WTC11 (cell line): ENCODE measurements around the gene RNASE4. TPM values are rescaled to one million over a fixed set of nuclear protein-coding genes. Genes with fewer than 3 reads are reported as not detected.

Experiments
- ATAC-seq: fragments of 200-7000 bp; cut with Tn5 transposase; 2 replicates; pipeline ENCODE4 v1.10.0; 2021; ENCODE audit warnings: mild to moderate bottlenecking, moderate library complexity
- CTCF ChIA-PET: fragments of 300-600 bp; sonication (Branson Sonifier 250); formaldehyde crosslinking; loops from one replicate; lab custom pipeline; 2021; ENCODE audit warnings: antibody characterized with exemption; lab: Charles Lee
- POLR2A ChIA-PET: fragments of 350-600 bp; sonication (Branson Sonifier 250); formaldehyde crosslinking; loops from one replicate; lab custom pipeline; 2021; ENCODE audit warnings: antibody characterized with exemption; lab: Charles Lee
- DNase-seq: peaks from one replicate; pipeline ENCODE4 v3.0.0; 2021; ENCODE audit warnings: low spot score
- H3K27ac Mint-ChIP-seq: 2 replicates; pipeline ENCODE4 v1.8.0; 2021; ENCODE audit warnings: mixed read lengths
- H3K27me3 Mint-ChIP-seq: 2 replicates; pipeline ENCODE4 v1.8.0; 2021; ENCODE audit warnings: low read depth, mild to moderate bottlenecking, moderate library complexity, mixed read lengths
- H3K36me3 Mint-ChIP-seq: 2 replicates; pipeline ENCODE4 v1.8.0; 2021; ENCODE audit warnings: mixed read lengths
- H3K4me1 Mint-ChIP-seq: 2 replicates; pipeline ENCODE4 v1.8.0; 2022; ENCODE audit warnings: mixed read lengths
- H3K4me3 Mint-ChIP-seq: 2 replicates; pipeline ENCODE4 v1.8.0; 2021; ENCODE audit warnings: mild to moderate bottlenecking, moderate library complexity, mixed read lengths
- H3K9me3 Mint-ChIP-seq: 2 replicates; pipeline ENCODE4 v1.8.0; 2021; ENCODE audit warnings: mixed read lengths
- FOXJ3 ChIP-seq: sonication (generic); formaldehyde crosslinking; IDR thresholded peaks from 2 replicates; pipeline ENCODE4 v1.9.0; 2021; ENCODE audit warnings: missing genetic modification reagents, mild to moderate bottlenecking, borderline replicate concordance
- GTF2I ChIP-seq: fragments of 250-450 bp; sonication (Bioruptor Pico); conservative IDR thresholded peaks from 2 replicates; pipeline ENCODE4 v1.4.0; 2021; ENCODE audit warnings: mild to moderate bottlenecking
- IRF2 ChIP-seq: sonication (generic); formaldehyde crosslinking; IDR thresholded peaks from 2 replicates; pipeline ENCODE4 v1.8.0; 2022; ENCODE audit warnings: low read depth, missing genetic modification reagents, borderline replicate concordance
- NR1H2 ChIP-seq: sonication (generic); formaldehyde crosslinking; IDR thresholded peaks from 2 replicates; pipeline ENCODE4 v1.9.0; 2021; ENCODE audit warnings: mild to moderate bottlenecking, moderate library complexity, missing genetic modification reagents
- NR3C1 ChIP-seq: sonication (generic); formaldehyde crosslinking; conservative IDR thresholded peaks from 2 replicates; pipeline ENCODE4 v1.8.1; 2023; ENCODE audit warnings: low read depth, mild to moderate bottlenecking, missing genetic modification reagents
- SP1 ChIP-seq: sonication (generic); formaldehyde crosslinking; conservative IDR thresholded peaks from 2 replicates; pipeline ENCODE4 v1.8.1; 2022; ENCODE audit warnings: missing genetic modification reagents
- ZNF219 ChIP-seq: sonication (generic); formaldehyde crosslinking; IDR thresholded peaks from 2 replicates; pipeline ENCODE4 v1.8.0; 2023; ENCODE audit warnings: missing genetic modification reagents, mild to moderate bottlenecking, borderline replicate concordance
- total RNA-seq: library from RNA; stranded (reverse); gene quantifications from 3 replicates; pipeline ENCODE4 v1.2.3, GENCODE V29; 2021
- TF ChIP-seq, protein P1 (sequence below): sonication (generic); formaldehyde crosslinking; IDR thresholded peaks from 2 replicates; pipeline ENCODE4 v1.8.1; 2023; ENCODE audit warnings: mild to moderate bottlenecking, missing genetic modification reagents, moderate library complexity
- TF ChIP-seq, protein P2 (sequence below): sonication (generic); formaldehyde crosslinking; IDR thresholded peaks from 2 replicates; pipeline ENCODE4 v1.8.0; 2022; ENCODE audit warnings: mild to moderate bottlenecking, missing genetic modification reagents
- TF ChIP-seq, protein P3 (sequence below): sonication (generic); formaldehyde crosslinking; IDR thresholded peaks from 2 replicates; pipeline ENCODE4 v1.8.1; 2023; ENCODE audit warnings: mild to moderate bottlenecking, missing genetic modification reagents
- TF ChIP-seq, protein P4 (sequence below): sonication (generic); formaldehyde crosslinking; IDR thresholded peaks from 2 replicates; pipeline ENCODE4 v1.8.0; 2023; ENCODE audit warnings: missing genetic modification reagents
- TF ChIP-seq, protein P5 (sequence below): sonication (generic); formaldehyde crosslinking; IDR thresholded peaks from 2 replicates; pipeline ENCODE4 v1.8.0; 2022; ENCODE audit warnings: mild to moderate bottlenecking, missing genetic modification reagents
- TF ChIP-seq, protein P6 (sequence below): sonication (generic); formaldehyde crosslinking; conservative IDR thresholded peaks from 2 replicates; pipeline ENCODE4 v1.8.1; 2023; ENCODE audit warnings: mild to moderate bottlenecking, low read depth, missing genetic modification reagents, moderate library complexity
- TF ChIP-seq, protein P7 (sequence below): sonication (generic); formaldehyde crosslinking; IDR thresholded peaks from 2 replicates; pipeline ENCODE4 v1.8.0; 2022; ENCODE audit warnings: mild to moderate bottlenecking, missing genetic modification reagents
- TF ChIP-seq, protein P8 (sequence below): sonication (generic); formaldehyde crosslinking; IDR thresholded peaks from 2 replicates; pipeline ENCODE4 v1.8.1; 2023; ENCODE audit warnings: mild to moderate bottlenecking, missing genetic modification reagents, moderate library complexity

RNASE4 gene
- total RNA-seq, 1 experiment from 2014 or later, result 2.8 TPM

DNA sequence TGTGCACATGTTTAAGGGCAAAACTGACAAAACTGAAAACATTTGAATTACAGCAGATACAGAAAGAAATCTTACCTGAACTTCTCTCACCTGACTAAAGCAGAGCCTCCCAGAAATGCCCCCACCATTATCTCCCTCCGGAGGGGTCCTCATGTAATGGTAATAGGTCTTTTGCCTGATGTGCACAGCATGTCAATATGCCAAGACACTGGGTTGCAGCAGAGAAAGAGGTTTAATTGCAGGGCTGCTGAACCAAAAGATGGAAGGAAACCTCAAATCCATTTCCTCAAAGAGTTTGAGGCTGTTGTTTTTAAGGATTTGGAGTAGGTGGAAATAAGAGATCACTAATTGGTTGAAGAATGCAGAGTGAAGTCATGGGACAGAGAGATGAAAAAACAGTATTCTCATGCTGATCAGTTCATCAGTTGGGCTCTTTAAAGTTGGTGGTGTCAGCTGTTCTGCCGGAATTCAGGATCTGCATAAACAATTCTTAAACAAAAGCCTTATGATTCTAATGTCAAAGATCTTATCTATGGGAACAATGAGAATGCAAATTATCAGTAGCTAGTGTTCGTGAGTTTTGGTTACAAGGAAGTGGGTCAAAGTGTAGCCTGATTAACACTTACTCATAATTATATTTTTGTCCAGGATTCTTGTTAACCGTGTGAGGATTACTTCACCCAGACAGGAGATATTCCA lies 22.4 kb downstream of the RNASE4 start:
- peaks cover 5% of the 10 kb centered on the region; the same call in 1 of the 2 replicates for H3K4me1 Mint-ChIP-seq
- no peaks in the 10 kb centered on the region; the same call in 1 of the 2 replicates for H3K36me3 Mint-ChIP-seq
- CTCF ChIA-PET, result interaction anchor here (1.1 to 2.1 kb wide), 6 partner anchors 51 to 264 kb away, joined by 3 to 9 read pairs (median 5); no protein-coding TSS in a partner anchor
- H3K4me3 Mint-ChIP-seq, result no peak overlapping the region
- H3K27ac Mint-ChIP-seq, result no peak overlapping the region; the same call in 1 of the 2 replicates
- TF ChIP-seq, protein P1, sequence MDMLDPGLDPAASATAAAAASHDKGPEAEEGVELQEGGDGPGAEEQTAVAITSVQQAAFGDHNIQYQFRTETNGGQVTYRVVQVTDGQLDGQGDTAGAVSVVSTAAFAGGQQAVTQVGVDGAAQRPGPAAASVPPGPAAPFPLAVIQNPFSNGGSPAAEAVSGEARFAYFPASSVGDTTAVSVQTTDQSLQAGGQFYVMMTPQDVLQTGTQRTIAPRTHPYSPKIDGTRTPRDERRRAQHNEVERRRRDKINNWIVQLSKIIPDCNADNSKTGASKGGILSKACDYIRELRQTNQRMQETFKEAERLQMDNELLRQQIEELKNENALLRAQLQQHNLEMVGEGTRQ, result 0 out of 2 replicates have a peak, but pooled peaks have one; percentile 21
- TF ChIP-seq, protein P2, sequence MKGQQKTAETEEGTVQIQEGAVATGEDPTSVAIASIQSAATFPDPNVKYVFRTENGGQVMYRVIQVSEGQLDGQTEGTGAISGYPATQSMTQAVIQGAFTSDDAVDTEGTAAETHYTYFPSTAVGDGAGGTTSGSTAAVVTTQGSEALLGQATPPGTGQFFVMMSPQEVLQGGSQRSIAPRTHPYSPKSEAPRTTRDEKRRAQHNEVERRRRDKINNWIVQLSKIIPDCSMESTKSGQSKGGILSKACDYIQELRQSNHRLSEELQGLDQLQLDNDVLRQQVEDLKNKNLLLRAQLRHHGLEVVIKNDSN (CRISPR knock-in tag), result peak; percentile 27; the same call in 1 of the 2 replicates
- TF ChIP-seq, protein P3, sequence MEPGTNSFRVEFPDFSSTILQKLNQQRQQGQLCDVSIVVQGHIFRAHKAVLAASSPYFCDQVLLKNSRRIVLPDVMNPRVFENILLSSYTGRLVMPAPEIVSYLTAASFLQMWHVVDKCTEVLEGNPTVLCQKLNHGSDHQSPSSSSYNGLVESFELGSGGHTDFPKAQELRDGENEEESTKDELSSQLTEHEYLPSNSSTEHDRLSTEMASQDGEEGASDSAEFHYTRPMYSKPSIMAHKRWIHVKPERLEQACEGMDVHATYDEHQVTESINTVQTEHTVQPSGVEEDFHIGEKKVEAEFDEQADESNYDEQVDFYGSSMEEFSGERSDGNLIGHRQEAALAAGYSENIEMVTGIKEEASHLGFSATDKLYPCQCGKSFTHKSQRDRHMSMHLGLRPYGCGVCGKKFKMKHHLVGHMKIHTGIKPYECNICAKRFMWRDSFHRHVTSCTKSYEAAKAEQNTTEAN (CRISPR knock-in tag), result no peak
- POLR2A ChIA-PET, result interaction anchor here (1.1 kb wide), 1 partner anchor 26 kb away, joined by 3 read pairs; no protein-coding TSS in a partner anchor
- no peaks in the 10 kb centered on the region; the same call in 1 of the 2 replicates for H3K27me3 Mint-ChIP-seq
- no peak for DNase-seq
- ATAC-seq, result peak; percentile 77
- peaks cover 12% of the 10 kb centered on the region for H3K9me3 Mint-ChIP-seq

DNA sequence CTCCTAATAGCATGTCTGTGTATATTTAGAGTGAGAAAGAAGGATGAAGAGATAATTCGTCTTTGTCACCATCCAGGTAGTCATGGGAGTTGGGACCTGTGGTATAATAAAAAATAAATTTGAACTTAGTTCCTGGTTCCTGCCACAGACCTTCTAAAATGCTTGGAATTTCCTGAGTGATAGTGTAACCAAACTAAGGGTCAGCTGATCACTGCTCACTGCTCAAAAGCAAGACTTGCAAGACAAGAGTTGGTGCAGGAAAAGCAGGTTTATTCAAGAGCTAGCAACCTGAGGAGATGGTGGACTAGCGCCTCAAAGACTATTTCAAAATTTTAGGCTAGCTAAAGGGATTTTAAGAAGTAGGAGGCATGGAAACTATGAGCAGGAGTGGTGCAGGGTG lies 23.3 kb downstream of the RNASE4 start:
- Mint-ChIP-seq H3K36me3 (no peaks in the 10 kb centered on the region; the same call in 1 of the 2 replicates), H3K9me3 (peaks cover 12% of the 10 kb centered on the region)
- ChIA-PET CTCF (interaction anchor here (0.7 to 2.1 kb wide), 7 partner anchors 51 to 264 kb away, joined by 3 to 9 read pairs (median 5); no protein-coding TSS in a partner anchor), POLR2A (interaction anchor here (1.1 kb wide), 1 partner anchor 25 kb away, joined by 3 read pairs; no protein-coding TSS in a partner anchor)
- no peak for DNase-seq
- no peak for TF ChIP-seq IRF2 (CRISPR knock-in tag)
- TF ChIP-seq, all 79 proteins: peak for 0
- no peak for ATAC-seq
- Mint-ChIP-seq H3K4me1 (peaks cover 5% of the 10 kb centered on the region; the same call in 1 of the 2 replicates), H3K27me3 (no peaks in the 10 kb centered on the region; the same call in 1 of the 2 replicates), H3K4me3 (no peak overlapping the region), H3K27ac (no peak overlapping the region; the same call in none of the 2 replicates)

DNA sequence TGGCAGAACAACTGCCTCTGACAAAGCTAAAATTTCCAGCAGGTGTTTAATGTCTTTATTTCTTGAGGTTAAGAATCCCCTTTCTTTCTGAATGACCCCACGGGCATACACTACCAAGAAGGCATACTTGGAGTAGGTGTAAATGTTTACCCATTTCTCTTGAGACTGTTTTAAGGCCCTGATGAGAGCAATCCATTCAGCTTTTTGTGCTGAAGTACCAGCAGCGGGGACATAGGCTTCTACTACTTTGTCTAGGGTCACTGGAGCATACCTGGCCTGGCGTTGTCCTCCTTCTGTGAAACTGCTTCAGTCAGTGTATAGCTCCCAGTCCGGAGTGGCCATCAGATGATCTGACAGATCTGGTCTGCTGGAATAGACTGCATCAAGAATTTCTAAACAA lies 26.9 kb downstream of the RNASE4 start:
- ChIA-PET CTCF (no interaction called here), POLR2A (no interaction called here)
- peaks cover 19% of the 10 kb centered on the region for H3K4me1 Mint-ChIP-seq
- H3K27ac Mint-ChIP-seq, result no peak overlapping the region
- peaks cover 21% of the 10 kb centered on the region for H3K9me3 Mint-ChIP-seq
- H3K27me3 Mint-ChIP-seq, result no peaks in the 10 kb centered on the region; the same call in 1 of the 2 replicates
- TF ChIP-seq, protein P4, sequence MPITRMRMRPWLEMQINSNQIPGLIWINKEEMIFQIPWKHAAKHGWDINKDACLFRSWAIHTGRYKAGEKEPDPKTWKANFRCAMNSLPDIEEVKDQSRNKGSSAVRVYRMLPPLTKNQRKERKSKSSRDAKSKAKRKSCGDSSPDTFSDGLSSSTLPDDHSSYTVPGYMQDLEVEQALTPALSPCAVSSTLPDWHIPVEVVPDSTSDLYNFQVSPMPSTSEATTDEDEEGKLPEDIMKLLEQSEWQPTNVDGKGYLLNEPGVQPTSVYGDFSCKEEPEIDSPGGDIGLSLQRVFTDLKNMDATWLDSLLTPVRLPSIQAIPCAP (CRISPR knock-in tag), result no peak
- TF ChIP-seq ZNF219 (CRISPR knock-in tag) (no peak), NR3C1 (CRISPR knock-in tag) (no peak), SP1 (CRISPR knock-in tag) (no peak)
- TF ChIP-seq, protein P5, sequence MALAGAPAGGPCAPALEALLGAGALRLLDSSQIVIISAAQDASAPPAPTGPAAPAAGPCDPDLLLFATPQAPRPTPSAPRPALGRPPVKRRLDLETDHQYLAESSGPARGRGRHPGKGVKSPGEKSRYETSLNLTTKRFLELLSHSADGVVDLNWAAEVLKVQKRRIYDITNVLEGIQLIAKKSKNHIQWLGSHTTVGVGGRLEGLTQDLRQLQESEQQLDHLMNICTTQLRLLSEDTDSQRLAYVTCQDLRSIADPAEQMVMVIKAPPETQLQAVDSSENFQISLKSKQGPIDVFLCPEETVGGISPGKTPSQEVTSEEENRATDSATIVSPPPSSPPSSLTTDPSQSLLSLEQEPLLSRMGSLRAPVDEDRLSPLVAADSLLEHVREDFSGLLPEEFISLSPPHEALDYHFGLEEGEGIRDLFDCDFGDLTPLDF, result no peak
- no peak for DNase-seq
- ATAC-seq, result no peak
- H3K4me3 Mint-ChIP-seq, result no peak overlapping the region
- H3K36me3 Mint-ChIP-seq, result no peaks in the 10 kb centered on the region; the same call in 1 of the 2 replicates

DNA sequence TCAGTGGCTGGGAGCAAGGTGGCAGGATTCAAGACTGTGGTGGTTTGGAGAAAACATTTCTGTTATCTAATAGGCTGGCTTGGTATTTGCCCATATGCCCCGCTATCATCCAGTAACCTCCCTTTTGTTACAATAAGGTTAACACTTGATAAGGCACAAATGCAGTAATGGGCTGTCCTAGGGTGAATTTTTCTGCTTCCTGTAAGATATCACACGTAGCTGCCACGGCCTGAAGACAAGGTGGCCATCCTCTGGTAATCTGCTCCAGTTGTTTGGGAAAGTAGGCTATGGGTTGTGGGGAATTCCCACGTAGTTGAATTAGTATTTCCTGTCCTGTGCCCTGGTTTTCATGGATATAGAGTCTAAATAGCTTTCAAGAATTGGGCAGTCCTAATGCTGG lies 27.3 kb downstream of the RNASE4 start:
- DNase-seq (no peak), ATAC-seq (no peak)
- ChIA-PET POLR2A (no interaction called here), CTCF (no interaction called here)
- H3K4me1 Mint-ChIP-seq, result peaks cover 19% of the 10 kb centered on the region
- H3K9me3 Mint-ChIP-seq, result peaks cover 24% of the 10 kb centered on the region
- H3K27ac Mint-ChIP-seq, result no peak overlapping the region
- no peaks in the 10 kb centered on the region; the same call in 1 of the 2 replicates for H3K36me3 Mint-ChIP-seq
- H3K4me3 Mint-ChIP-seq, result no peak overlapping the region
- H3K27me3 Mint-ChIP-seq, result no peaks in the 10 kb centered on the region; the same call in 1 of the 2 replicates
- TF ChIP-seq, protein P6, sequence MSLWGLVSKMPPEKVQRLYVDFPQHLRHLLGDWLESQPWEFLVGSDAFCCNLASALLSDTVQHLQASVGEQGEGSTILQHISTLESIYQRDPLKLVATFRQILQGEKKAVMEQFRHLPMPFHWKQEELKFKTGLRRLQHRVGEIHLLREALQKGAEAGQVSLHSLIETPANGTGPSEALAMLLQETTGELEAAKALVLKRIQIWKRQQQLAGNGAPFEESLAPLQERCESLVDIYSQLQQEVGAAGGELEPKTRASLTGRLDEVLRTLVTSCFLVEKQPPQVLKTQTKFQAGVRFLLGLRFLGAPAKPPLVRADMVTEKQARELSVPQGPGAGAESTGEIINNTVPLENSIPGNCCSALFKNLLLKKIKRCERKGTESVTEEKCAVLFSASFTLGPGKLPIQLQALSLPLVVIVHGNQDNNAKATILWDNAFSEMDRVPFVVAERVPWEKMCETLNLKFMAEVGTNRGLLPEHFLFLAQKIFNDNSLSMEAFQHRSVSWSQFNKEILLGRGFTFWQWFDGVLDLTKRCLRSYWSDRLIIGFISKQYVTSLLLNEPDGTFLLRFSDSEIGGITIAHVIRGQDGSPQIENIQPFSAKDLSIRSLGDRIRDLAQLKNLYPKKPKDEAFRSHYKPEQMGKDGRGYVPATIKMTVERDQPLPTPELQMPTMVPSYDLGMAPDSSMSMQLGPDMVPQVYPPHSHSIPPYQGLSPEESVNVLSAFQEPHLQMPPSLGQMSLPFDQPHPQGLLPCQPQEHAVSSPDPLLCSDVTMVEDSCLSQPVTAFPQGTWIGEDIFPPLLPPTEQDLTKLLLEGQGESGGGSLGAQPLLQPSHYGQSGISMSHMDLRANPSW (CRISPR knock-in tag), result no peak
- TF ChIP-seq, protein P7, sequence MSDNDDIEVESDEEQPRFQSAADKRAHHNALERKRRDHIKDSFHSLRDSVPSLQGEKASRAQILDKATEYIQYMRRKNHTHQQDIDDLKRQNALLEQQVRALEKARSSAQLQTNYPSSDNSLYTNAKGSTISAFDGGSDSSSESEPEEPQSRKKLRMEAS (CRISPR knock-in tag), result no peak
- TF ChIP-seq, protein P8, sequence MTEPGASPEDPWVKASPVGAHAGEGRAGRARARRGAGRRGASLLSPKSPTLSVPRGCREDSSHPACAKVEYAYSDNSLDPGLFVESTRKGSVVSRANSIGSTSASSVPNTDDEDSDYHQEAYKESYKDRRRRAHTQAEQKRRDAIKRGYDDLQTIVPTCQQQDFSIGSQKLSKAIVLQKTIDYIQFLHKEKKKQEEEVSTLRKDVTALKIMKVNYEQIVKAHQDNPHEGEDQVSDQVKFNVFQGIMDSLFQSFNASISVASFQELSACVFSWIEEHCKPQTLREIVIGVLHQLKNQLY, result no peak
- TF ChIP-seq NR1H2 (CRISPR knock-in tag), result no peak
- TF ChIP-seq, protein P3 (CRISPR knock-in tag), result no peak
- no peak for TF ChIP-seq FOXJ3 (CRISPR knock-in tag)
- no peak for TF ChIP-seq GTF2I (CRISPR knock-in tag)
